ENCODE results near the gene DCAF7. TPM values are rescaled to one million over a fixed set of nuclear protein-coding genes. Genes with fewer than 3 reads are reported as not detected.

Gene DCAF7
- total RNA-seq, 4 donors from 2014 or later, result 29.2 to 42.9 (median 41.9) TPM

GRCh38 chr17:63611354-63611753, 61.1 kb downstream of the DCAF7 start:
- WGBS, 2 donors (ENCODE audit: low coverage in 1 of 2), result 58 to 85% methylated on average over 2 to 3 of the region's 3 CpGs
- no peak for DNase-seq
- TF ChIP-seq EP300 (IDR thresholded peaks at IDR 0.05; ENCODE audit: low read depth), result no peak
- TF ChIP-seq CTCF (IDR thresholded peaks at IDR 0.05), result no peak
- no peak for TF ChIP-seq POLR2A (IDR thresholded peaks at IDR 0.05)
- no peak for TF ChIP-seq POLR2AphosphoS5 (IDR thresholded peaks at IDR 0.05)
- intact Hi-C loops (cut with DNase I; ENCODE audit: low total_unique reads), result loop anchor here (5.0 kb wide), 1 partner anchor 184 kb away; no protein-coding TSS in a partner anchor
- H3K4me3 ChIP-seq, result no peak overlapping the region
- in situ Hi-C loops (cut with MboI; ENCODE audit: low pct_ligation_motif_present in 1 of 4, low pct_unique_long_range_greater_than_20kb in 1 of 4, low sequenced_read_pairs in 3 of 4), result loop anchor here (5.0 to 10.0 kb wide), 4 partner anchors 57 to 189 kb away; partner anchors contain the start of gene DCAF7 (in 1 of the 4)
- H3K9me3 ChIP-seq, result no peaks in the 10 kb centered on the region
- H3K27me3 ChIP-seq, result no peaks in the 10 kb centered on the region
- H3K4me1 ChIP-seq, result no peaks in the 10 kb centered on the region
- H3K36me3 ChIP-seq, result peaks cover 0 to 26% (median 12%) of the 10 kb centered on the region in 4 donors
- no peak overlapping the region for H3K27ac ChIP-seq

- H3K4me1 ChIP-seq, result no peaks in the 10 kb centered on the region
- H3K36me3 ChIP-seq, result peaks cover 0 to 8% (median 4%) of the 10 kb centered on the region in 4 donors
- TF ChIP-seq POLR2A (IDR thresholded peaks at IDR 0.05), result no peak
- no peak for TF ChIP-seq EP300 (IDR thresholded peaks at IDR 0.05; ENCODE audit: low read depth)
- TF ChIP-seq CTCF (IDR thresholded peaks at IDR 0.05), result no peak
- no peak for TF ChIP-seq POLR2AphosphoS5 (IDR thresholded peaks at IDR 0.05)
- intact Hi-C loops (cut with DNase I; ENCODE audit: low total_unique reads), result loop anchor here (5.0 kb wide), 1 partner anchor 186 kb away; no protein-coding TSS in a partner anchor
- no peak overlapping the region for H3K4me3 ChIP-seq
- in situ Hi-C loops (cut with MboI; ENCODE audit: low pct_ligation_motif_present in 1 of 4, low pct_unique_long_range_greater_than_20kb in 1 of 4, low sequenced_read_pairs in 3 of 4), result loop anchor here (5.0 to 10.0 kb wide), 4 partner anchors 59 to 191 kb away; partner anchors contain the start of gene DCAF7 (in 1 of the 4)
- H3K27me3 ChIP-seq, result no peaks in the 10 kb centered on the region
- no peaks in the 10 kb centered on the region for H3K9me3 ChIP-seq
- no peak for DNase-seq
- no peak overlapping the region for H3K27ac ChIP-seq
- WGBS, 2 donors (ENCODE audit: low coverage in 1 of 2), result 71 to 92% methylated on average over 1 to 2 of the region's 2 CpGs
Observed at GRCh38 chr17:63613663-63614062, 63.4 kb downstream of the DCAF7 start.

GRCh38 chr17:63621229-63621683, 71.0 kb downstream of the DCAF7 start:
- in situ Hi-C loops (cut with MboI; ENCODE audit: low pct_ligation_motif_present in 1 of 4, low pct_unique_long_range_greater_than_20kb in 1 of 4, low sequenced_read_pairs in 3 of 4) (no loop called here), intact Hi-C loops (cut with DNase I; ENCODE audit: low total_unique reads) (loop anchor here (10.0 kb wide), 1 partner anchor 74 kb away; no protein-coding TSS in a partner anchor)
- Histone ChIP-seq H3K9me3 (no peaks in the 10 kb centered on the region), H3K27me3 (no peaks in the 10 kb centered on the region), H3K27ac (peak overlapping the region; percentile 83 to 93 (median 88)), H3K4me3 (peak overlapping the region; percentile 37 to 83 (median 78)), H3K4me1 (peaks cover 11 to 29% (median 20%) of the 10 kb centered on the region in 4 donors), H3K36me3 (no peaks in the 10 kb centered on the region)
- TF ChIP-seq POLR2A (IDR thresholded peaks at IDR 0.05), result no peak
- no peak for TF ChIP-seq CTCF (IDR thresholded peaks at IDR 0.05)
- TF ChIP-seq EP300 (IDR thresholded peaks at IDR 0.05; ENCODE audit: low read depth), result no peak
- TF ChIP-seq POLR2AphosphoS5 (IDR thresholded peaks at IDR 0.05), result no peak
- DNase-seq, result no peak
- WGBS, 2 donors (ENCODE audit: low coverage in 1 of 2), result 9 to 14% methylated on average over 5 to 10 of the region's 10 CpGs

GRCh38 chr17:63621684-63622573, 71.7 kb downstream of the DCAF7 start, which contains the start of gene MAP3K3:
Gene MAP3K3 (plus strand): TSS chr17:63622417. CDS start chr17:63622760, 343 bp downstream.
- TF ChIP-seq POLR2AphosphoS5 (IDR thresholded peaks at IDR 0.05) (peak; percentile 79 to 86 (median 84)), CTCF (IDR thresholded peaks at IDR 0.05) (peak in 1 of 5 experiments; percentile 19), EP300 (IDR thresholded peaks at IDR 0.05; ENCODE audit: low read depth) (no peak), POLR2A (IDR thresholded peaks at IDR 0.05) (peak; percentile 68)
- Histone ChIP-seq H3K4me3 (peak within 1 kb of the TSS; percentile 73 to 83 (median 82)), H3K9me3 (no peaks in the 10 kb centered on the region), H3K27ac (peak within 1 kb of the TSS; percentile 84 to 93 (median 90)), H3K36me3 (no peaks in the 10 kb centered on the region), H3K4me1 (peaks cover 11 to 34% (median 25%) of the 10 kb centered on the region in 4 donors), H3K27me3 (no peaks in the 10 kb centered on the region)
- WGBS, 2 donors (ENCODE audit: low coverage in 1 of 2), result 0% methylated on average over 60 of the region's 75 CpGs; no CpG with 5 or more reads in 1 of the 2 donors
- DNase-seq, result peak; percentile 99
- intact Hi-C loops (cut with DNase I; ENCODE audit: low total_unique reads) (loop anchor here (10.0 kb wide), 1 partner anchor 73 kb away; no protein-coding TSS in a partner anchor), in situ Hi-C loops (cut with MboI; ENCODE audit: low pct_ligation_motif_present in 1 of 4, low pct_unique_long_range_greater_than_20kb in 1 of 4, low sequenced_read_pairs in 3 of 4) (no loop called here)

All from transverse colon (tissue), 4 donors.